ENCODE results near the gene CHST15.

The CHST15 gene

GRCh38 chr10:124070666-124071065 lies 22.7 kb downstream of the CHST15 start:
- TF ChIP-seq CTCF (conservative IDR thresholded peaks at IDR 0.05; ENCODE audit: low read length) = no peak
- no peak for DNase-seq (ENCODE audit: low read depth)
- H3K4me3 ChIP-seq (ENCODE audit: low read length) = no peak overlapping the region

- TF ChIP-seq CTCF (conservative IDR thresholded peaks at IDR 0.05; ENCODE audit: low read length) = no peak
- no peak for DNase-seq (ENCODE audit: low read depth)
- H3K4me3 ChIP-seq (ENCODE audit: low read length) = no peak overlapping the region
These were observed 23.8 kb downstream of the CHST15 start for GRCh38 chr10:124069341-124070264.

GRCh38 chr10:124068929-124069328 lies 24.5 kb downstream of the CHST15 start:
- DNase-seq (ENCODE audit: low read depth) = no peak

GRCh38 chr10:124067825-124068400 lies 25.5 kb downstream of the CHST15 start:
- DNase-seq (ENCODE audit: low read depth) = no peak
- H3K4me3 ChIP-seq (ENCODE audit: low read length) = no peak overlapping the region
- no peak for TF ChIP-seq CTCF (conservative IDR thresholded peaks at IDR 0.05; ENCODE audit: low read length)

More at GRCh38 chr10:124068929-124069328, 24.5 kb downstream of the CHST15 start:
- no peak overlapping the region for H3K4me3 ChIP-seq (ENCODE audit: low read length)
- no peak for TF ChIP-seq CTCF (conservative IDR thresholded peaks at IDR 0.05; ENCODE audit: low read length)

- DNase-seq (ENCODE audit: low read depth) = no peak
- H3K4me3 ChIP-seq (ENCODE audit: low read length) = no peak overlapping the region
- no peak for TF ChIP-seq CTCF (conservative IDR thresholded peaks at IDR 0.05; ENCODE audit: low read length)
These were observed 26.4 kb downstream of the CHST15 start for GRCh38 chr10:124066781-124067714.

- DNase-seq (ENCODE audit: low read depth) = no peak
- H3K4me3 ChIP-seq (ENCODE audit: low read length) = no peak overlapping the region
- no peak for TF ChIP-seq CTCF (conservative IDR thresholded peaks at IDR 0.05; ENCODE audit: low read length)
These were observed 27.2 kb downstream of the CHST15 start for GRCh38 chr10:124066126-124066700.
